Measurements from ENCODE around the gene RNF114. TPM values are rescaled to one million over a fixed set of nuclear protein-coding genes. Genes with fewer than 3 reads are reported as not detected.

Gene RNF114
- polyA plus RNA-seq, 3 donors: 45.1 to 57.9 (median 45.7) TPM

DNA sequence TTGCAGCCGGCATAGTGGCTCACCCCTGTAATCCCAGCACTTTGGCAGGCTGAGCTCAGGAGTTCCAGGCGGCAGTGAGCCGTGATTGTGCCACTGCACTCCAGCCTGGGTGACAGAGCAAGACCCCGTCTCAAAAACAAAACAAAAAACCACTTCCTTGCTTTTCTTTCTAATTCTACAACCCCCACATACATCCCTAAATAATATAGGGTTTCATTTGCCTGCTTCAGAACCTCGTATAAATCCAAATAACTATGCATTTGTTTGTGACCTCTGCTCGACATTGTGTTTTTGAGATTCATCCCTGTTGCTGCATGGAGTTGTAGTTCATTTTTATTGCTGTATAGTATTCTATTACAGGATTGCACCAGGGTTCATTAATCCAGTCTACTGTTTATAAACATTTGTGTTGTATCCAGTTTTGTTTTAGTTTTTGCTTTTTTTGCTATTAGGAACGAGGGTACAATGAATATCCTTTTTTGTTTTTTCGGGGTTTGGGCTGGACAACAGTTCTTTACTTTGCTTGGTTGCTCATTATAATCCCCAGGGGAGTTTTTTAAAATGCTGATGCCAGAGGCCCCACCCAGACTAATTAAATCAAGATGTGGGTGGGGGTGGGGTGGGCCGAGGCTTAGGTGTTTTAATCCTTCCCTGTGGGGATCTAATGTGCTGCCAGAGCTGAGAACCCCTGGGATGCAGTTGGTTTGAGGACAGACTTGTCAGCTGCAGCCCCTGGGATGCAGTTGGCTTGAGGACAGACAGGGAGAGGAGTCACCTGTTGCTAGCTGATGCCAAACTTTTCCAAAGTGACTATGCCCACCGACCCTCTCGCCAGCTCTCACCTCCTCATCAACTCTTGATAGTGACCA lies 44.2 kb downstream of the RNF114 start:
- no peak overlapping the region for H3K27ac ChIP-seq (ENCODE audit: low read depth, low read length)
- WGBS, 3 donors: 79 to 84% (median 83%) methylated on average over 11 of the region's 11 CpGs

DNA sequence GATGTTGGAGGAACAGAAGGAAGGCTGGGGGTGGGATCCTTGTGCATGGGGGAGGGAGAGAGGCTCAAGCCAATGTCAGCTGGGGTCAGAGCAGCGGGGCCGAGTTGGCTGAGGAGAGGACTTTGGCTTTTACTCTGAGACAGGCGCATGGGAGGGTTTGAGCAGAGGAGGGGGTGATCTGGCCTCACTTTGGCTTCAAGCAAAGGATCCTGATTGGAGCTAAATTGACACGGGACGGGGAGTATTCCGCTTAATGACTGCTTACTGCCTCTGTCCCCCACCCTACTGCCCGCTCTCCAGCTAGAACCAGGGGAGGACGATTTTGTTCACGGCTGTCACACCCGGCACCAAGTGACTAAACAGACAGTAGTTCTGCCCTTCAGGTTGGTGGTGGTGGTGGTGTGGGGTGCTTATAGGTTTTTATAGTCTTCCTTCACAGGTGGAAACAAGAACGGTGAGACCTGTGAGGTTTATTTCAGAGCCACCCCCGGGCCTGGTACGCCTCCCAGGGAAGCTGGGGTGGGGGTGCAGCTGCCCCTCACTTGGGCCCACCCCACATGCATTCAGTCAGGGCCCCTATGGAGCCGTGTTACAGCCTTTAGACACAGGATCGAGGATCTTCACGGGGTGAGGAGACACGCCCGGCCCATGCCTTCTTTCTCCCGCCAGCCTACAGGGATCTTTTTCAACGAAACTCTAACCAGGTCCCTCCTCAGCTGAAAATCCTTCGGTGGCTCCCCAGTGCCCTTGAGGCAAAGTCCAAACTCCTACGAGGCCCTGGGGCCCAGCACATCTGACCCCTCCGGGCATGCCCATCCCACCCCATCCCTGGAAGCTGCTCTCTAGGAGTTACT lies 45.2 kb downstream of the RNF114 start:
- no peak overlapping the region for H3K27ac ChIP-seq (ENCODE audit: low read depth, low read length)
- WGBS, 3 donors: 81 to 88% (median 81%) methylated on average over 23 of the region's 23 CpGs

- 21 to 25% (median 22%) methylated on average over 12 of the region's 12 CpGs for WGBS, 3 donors
These were observed 45.8 kb downstream of the RNF114 start for GRCh38 chr20:49982072-49982345.

DNA sequence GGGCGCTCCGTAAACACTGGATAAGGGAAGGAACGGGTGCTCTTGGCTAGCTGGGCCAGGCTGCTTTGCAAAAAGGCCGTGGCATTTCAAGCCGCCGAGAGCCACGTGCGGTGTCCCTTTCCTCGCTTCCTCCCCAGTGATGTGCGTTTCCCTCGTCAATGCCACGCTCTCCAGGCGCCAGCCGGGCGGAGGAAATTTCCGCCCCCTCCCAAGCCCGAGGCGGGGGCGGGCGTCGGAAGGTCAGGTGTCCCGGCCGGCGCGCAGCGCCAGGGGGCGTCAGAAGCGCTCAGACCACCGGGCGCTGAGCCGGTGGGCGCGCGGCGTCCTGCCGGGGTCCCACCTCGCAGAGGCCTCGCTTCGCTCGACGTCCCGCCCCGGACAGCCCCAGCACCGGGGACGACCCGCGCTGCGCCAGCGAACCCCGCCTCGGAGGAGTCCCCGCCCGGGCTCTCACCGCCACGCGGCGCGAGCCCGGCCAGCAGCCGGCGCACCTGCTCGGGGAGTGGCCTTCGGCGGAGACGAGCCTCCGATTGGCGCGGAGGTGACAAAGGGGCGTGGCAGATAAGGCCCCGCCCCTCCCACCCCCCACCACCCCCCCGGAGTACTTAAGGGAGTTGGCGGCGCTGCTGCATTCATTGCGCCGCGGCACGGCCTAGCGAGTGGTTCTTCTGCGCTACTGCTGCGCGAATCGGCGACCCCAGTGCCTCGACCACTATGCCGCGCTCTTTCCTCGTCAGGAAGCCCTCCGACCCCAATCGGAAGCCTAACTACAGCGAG lies 46.3 kb downstream of the RNF114 start, which contains the start of gene SNAI1:
TSS of gene SNAI1 (plus strand) at position 635 of the 777 bp plus-strand sequence. CDS start at position 715, 80 bp downstream.
- WGBS, 3 donors: 1 to 4% (median 3%) methylated on average over 67 to 90 of the region's 90 CpGs
- H3K27ac ChIP-seq (ENCODE audit: low read depth, low read length): no peak within 1 kb of the TSS

More at GRCh38 chr20:49982072-49982345, 45.8 kb downstream of the RNF114 start:
- H3K27ac ChIP-seq (ENCODE audit: low read depth, low read length): no peak overlapping the region

DNA sequence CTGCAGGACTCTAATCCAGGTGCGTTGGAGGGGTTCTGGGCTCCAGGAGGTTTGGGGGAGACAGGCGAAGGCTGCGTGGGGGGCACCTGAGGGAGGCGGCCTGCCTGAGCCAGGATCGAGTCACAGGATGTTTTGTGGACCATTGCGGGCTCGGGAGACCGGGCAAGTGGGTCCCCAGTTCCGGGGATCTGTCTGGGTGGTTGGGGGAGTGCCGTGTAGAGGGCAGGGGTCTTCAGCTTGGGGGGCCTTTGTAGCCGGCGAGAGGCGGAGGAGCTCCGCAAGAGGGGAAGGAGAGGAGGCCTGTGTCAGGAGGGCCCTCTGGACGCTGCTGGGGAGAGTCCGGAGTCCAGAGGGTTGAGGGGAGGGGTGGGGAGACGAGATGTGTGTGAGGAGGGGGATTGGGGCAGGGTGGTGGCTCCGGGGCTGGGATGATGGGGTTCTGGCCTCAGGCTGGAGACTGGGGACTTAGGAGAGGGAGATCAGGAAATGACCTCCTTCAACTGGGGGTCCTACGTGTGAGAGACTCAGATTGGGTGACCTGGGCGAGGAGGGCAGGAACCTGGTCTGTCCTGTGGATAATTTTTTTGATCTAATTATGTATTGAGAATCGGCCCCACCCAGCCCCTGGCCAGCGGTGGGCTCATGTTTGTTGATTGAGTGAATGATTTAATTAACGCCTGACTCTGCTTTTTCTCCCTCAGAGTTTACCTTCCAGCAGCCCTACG lies 47.1 kb downstream of the RNF114 start:
- no peak overlapping the region for H3K27ac ChIP-seq (ENCODE audit: low read depth, low read length)
- 23 to 30% (median 25%) methylated on average over 24 of the region's 24 CpGs for WGBS, 3 donors

GRCh38 chr20:49983848-49984408 lies 47.7 kb downstream of the RNF114 start:
- WGBS, 3 donors: 59 to 83% (median 68%) methylated on average over 18 of the region's 18 CpGs
- no peak overlapping the region for H3K27ac ChIP-seq (ENCODE audit: low read depth, low read length)

- 63 to 81% (median 68%) methylated on average over 13 of the region's 13 CpGs for WGBS, 3 donors
- H3K27ac ChIP-seq (ENCODE audit: low read depth, low read length): no peak overlapping the region
These were observed 48.4 kb downstream of the RNF114 start for GRCh38 chr20:49984426-49985153.

DNA sequence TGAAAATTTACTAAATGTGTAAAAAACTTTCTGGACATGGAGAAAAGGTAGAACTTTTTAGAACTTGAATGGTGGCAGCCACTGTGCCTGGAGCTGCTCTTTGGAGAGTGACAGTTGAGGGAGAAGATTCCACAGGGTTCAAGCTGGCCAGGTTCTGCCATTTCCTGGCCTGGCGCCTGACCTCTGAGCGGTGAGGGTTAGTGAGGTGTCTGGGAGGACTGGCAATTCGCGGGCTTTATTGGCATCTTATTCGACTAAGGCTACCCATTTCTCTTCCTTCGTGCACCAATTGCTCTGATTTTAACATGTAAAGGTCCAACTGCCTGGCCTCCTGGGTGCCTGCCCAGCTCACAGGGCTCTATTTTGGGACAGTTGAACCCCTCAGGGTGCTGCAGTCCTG lies 49.0 kb downstream of the RNF114 start:
- no peak overlapping the region for H3K27ac ChIP-seq (ENCODE audit: low read depth, low read length)
- WGBS, 3 donors: 65 to 75% (median 74%) methylated on average over 6 of the region's 6 CpGs

GRCh38 chr20:49985617-49986016 lies 49.4 kb downstream of the RNF114 start:
- WGBS, 3 donors: 75 to 83% (median 78%) methylated on average over 13 of the region's 13 CpGs
- H3K27ac ChIP-seq (ENCODE audit: low read depth, low read length): no peak overlapping the region

- 81 to 89% (median 84%) methylated on average over 4 of the region's 4 CpGs for WGBS, 3 donors
- no peak overlapping the region for H3K27ac ChIP-seq (ENCODE audit: low read depth, low read length)
These were observed 49.9 kb downstream of the RNF114 start for GRCh38 chr20:49986049-49986448.

- no peak overlapping the region for H3K27ac ChIP-seq (ENCODE audit: low read depth, low read length)
- 87 to 90% (median 89%) methylated on average over 15 of the region's 15 CpGs for WGBS, 3 donors
These were observed 51.0 kb downstream of the RNF114 start for GRCh38 chr20:49987015-49987867.

- WGBS, 3 donors: 80 to 83% (median 80%) methylated on average over 18 of the region's 18 CpGs
- H3K27ac ChIP-seq (ENCODE audit: low read depth, low read length): no peak overlapping the region
These were observed 51.9 kb downstream of the RNF114 start for GRCh38 chr20:49987868-49988690.

DNA sequence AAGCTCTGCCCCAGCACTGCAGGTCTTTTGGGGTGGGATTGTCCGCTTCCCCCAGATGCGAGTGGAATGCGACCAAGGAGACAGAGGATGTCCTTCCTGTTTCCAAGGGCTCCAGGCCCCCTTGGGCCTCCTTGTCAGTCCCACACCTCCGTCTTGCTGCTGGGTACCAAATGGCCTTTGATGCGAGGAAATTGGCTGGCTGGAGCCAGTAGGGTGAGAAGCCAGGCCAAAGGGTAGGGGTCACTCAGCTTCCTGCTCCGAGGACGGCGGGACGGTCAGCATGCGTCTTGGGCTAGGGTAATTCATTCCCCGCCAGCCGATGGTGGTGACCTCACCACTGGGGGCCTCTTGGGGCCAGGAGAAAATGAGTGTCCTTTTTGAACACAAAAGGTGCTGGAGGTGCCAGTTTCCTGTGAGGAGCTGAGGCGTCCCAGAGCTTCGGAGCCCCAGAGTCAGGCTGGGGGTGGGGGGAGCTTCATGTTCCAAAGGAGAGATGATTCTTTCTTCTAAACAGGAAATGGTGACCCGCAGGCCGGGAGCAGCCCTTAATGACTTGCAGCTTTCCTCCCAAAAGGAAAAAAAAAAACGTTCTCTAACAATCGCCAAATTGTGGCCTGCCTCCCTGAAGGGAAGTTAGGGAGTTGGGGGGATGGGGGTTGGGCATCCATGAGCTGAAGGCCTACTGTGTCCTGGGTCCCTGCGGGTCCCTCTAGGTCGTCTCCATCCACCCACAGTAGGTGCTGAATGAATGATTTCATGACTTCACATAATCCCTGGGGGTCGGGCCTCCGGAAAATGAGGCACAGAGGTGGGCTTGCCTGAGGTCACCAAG lies 53.3 kb downstream of the RNF114 start:
- H3K27ac ChIP-seq (ENCODE audit: low read depth, low read length): peak overlapping the region; percentile 62

GRCh38 chr20:49990271-49990720 lies 54.1 kb downstream of the RNF114 start:
- WGBS, 3 donors: 29 to 48% (median 47%) methylated on average over 9 of the region's 9 CpGs
- H3K27ac ChIP-seq (ENCODE audit: low read depth, low read length): no peak overlapping the region

More for the DNA sequence above, 53.3 kb downstream of the RNF114 start:
- WGBS, 3 donors: 22 to 63% (median 26%) methylated on average over 22 of the region's 22 CpGs

All from adipose tissue (tissue), 3 donors.